HG03103 (cell line): ENCODE results near the gene RBM38.
A peak's percentile ranks its signal among the peaks of the same experiment; 100 is the strongest.
"Not testable (repeated sequence)": the region's sequence is repeated elsewhere in the genome, so short reads cannot be mapped to it uniquely, and the experiment has no call there.

Experiments used
- ATAC-seq: cut with Tn5 transposase; IDR thresholded peaks from one replicate; pipeline ENCODE4 v1.9.1; 2021; ENCODE audit warnings: low read depth; ENCODE audit not compliant: unreplicated experiment

Gene RBM38

GRCh38 chr20:57416296-57417022 is 25.3 kb downstream of the RBM38 start:
- no peak for ATAC-seq

GRCh38 chr20:57417051-57417689 is 26.0 kb downstream of the RBM38 start:
- ATAC-seq = no peak

DNA sequence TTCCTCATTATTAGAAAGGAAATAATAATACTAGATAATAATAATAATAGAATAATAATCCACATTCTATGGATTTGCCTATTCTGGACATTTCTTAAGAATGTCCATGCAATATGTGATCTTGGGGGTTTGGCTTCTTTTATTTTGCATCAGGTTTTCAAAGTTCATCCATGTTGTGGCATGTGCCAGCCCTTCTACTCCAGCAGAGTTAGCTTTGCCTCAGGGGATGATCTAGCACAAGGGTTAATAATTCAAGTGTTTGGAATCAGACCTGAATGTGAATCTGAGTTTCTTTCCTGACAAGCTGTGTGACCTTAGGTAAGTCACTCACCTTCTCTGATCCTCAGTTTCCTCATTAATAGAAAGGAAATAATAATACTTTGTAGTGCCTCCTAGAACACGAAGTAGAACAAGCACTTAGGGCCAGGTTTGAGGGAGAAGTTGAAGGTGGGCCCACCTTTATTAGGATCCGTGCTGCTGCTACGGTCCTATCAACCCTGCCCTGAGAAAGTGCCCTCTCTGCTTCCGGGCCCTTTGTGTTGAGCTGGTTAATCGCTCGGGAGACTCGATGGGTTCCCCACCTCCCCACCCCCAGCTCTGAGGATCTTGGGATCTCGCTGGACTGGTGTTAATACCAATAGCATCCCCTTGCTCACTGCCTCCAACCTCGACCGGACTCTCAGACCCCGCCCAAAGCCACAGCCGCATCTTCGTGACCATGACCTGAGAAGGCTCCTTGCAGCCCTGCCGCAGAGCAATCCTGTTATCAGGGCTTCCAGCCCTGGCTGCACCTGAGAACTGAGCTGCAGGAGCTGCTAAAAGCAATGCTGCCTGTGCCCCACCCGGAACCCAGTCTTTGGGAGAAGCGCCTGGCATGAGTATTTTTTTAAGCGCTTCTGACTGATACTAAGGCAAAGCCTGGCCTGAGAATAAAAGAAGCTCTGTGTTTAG is 26.9 kb downstream of the RBM38 start:
- ATAC-seq = no peak

DNA sequence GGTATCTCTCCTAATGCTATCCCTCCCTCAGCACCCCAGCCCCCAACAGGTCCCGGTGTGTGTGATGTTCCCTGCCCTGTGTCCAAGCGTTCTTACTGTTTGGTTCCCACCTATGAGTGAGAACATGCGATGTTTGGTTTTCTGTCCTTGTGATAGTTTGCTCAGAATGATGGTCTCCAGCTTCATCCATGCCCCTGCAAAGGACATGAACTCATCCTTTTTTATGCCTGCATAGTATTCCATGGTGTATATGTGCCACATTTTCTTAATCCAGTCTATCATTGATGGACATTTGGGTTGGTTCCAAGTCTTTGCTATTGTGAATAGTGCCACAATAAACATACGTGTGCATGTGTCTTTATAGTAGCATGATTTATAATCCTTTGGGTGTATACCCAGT is 28.3 kb downstream of the RBM38 start:
- not testable (repeated sequence) for ATAC-seq

DNA sequence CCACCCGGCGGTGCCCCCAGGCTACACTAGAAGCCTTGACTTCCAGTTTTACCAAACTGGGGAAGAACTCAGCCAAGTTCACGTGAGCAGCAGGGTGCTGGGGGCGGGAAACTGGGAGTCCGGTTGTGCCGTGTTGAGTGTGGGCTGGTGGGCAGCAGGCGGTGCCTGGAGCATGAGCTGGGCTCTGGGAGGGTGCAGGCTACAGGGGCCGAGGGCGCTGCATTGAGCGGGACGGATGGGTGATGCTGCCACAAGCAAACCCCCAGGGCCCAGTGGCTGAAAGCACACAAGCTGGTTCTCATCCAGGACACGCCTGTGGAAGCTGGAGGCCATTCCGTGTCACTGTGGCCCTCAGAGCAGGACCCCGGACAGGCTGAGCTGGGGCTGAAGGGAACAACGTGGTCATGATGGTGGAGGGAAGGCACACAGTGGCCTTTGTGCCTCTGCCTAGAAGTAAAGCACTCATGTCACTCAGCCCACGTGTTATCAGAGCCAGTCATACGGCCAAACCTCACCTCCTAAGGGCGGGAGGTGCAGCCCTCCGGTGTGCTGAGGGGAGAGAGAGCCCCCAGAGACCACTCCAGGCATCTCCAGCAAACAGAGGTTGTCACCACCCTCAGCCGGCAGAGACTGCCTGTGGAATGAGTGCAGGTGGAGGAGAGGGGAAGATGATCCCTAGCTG is 29.5 kb downstream of the RBM38 start:
- no peak for ATAC-seq

- ATAC-seq = no peak
Measured at GRCh38 chr20:57421253-57422220, 30.3 kb downstream of the RBM38 start.

DNA sequence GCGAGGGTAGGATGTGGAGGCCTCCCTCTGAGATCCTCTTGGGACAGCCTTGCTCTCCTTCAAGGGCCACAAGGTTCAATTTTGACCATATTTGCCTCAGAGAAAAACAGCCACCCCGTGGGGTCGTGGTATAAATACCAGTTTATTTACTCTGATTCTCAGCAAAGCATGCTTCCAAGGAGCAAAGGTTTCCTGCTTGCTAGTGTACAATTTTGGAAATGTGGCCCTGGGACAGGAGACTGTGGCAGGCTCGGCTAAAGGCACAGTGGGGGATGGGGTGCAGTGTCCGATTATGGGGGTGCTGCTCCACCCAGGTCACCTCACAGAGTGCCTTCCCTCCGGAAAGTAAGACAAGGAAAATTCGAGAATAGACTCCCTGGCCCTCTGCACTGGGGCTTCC is 31.1 kb downstream of the RBM38 start:
- ATAC-seq = no peak

DNA sequence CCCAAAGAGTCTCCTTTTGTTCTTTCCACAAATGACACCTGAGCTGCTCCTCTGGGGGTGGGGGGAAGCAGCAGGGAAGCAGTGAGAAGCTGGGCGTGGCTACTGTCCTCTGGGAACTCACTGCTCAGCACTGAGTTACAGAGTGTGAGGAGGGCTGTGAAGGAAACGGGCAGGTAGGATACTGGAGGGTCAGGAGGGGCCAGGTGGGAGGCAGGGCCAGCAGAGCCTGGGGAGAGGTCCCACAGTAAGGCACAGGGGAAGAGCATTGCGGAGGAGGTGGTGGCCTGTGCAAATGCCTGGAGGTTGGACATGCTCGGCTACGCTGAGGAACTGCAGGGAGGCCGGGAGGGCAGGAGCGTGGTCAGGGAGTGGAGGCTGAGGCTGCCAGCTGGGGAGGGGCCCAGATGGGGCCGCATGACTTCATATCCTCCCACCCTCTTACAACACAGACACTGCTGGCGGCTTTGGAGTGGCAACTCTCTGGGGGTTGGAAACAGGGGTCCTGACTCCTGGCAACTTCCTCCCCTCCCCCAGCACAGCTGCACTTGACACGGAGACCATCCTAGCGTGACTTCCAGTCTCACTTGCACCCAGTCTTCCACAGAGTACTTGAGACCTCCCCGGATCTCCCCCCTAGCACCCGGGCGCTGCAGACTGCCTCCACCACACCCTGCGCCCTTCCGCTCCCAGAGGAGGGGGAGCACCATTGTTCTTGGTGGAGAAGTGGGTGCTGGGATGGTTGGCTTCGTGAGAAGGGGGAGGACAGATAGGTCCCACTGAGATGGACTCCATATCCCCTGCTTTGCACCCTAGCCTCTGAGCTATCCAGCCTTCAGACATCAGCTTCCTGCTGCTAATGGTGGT is 34.2 kb downstream of the RBM38 start:
- no peak for ATAC-seq

- no peak for ATAC-seq
Measured at GRCh38 chr20:57426271-57426689, 35.1 kb downstream of the RBM38 start.

DNA sequence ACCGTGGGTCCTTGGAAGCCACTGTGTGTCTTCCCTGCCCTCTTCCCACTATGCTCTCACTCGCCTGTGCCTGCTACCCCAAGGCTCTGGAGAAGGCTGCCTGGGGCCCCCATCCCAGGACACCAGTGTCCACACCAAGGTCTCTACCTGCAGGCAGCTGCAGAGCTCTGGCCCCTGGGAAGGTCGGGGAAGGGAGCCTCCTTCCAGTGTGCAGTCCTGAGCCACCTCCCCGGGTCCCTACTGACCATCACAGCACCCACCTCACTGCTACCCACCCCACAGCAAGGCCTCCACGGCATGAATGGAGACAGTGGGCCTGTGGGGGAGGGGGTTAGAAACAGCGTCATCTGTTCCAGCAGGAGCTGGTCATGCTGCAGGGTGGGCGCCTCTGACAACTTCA is 35.6 kb downstream of the RBM38 start:
- ATAC-seq = no peak

DNA sequence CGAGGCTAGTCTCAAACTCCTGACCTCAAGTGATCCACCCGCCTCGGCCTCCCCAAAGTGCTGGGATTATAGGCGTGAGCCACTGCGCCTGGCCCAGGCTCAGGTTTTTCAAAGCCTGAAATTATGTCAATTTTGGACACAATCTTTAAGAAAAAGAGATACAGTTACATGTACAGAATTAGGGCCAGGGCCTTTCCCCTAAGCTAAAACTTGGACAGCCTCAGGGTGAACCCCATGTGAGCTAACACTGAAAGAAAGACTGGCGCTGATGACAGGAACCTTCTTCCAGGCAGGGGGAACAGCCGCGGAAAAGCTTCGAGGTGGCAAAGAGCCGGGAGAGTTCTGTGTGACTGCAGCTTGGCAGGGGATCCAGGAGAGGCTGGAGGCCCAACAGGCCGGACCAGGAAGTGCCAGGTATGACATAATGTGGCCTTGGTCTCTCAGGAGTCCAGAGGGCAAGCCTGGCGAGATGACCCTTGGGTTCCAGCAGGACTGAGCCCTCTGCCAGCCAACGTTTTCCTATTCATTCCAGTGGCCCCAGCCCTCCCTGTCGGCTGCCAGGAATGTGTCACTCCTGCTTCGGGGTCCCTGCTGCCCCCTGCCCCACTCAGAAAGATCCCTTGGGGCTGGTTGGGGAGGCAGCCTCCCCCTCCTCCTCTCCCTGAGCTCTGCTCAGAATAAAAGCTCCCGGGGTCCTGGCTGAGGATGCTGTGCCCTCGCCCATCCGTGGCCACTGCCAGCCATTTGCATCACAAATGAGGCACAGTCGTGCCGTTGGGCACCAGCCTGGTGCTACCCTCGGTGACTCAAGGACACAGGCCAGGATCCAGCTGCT is 37.3 kb downstream of the RBM38 start:
- ATAC-seq = no peak

DNA sequence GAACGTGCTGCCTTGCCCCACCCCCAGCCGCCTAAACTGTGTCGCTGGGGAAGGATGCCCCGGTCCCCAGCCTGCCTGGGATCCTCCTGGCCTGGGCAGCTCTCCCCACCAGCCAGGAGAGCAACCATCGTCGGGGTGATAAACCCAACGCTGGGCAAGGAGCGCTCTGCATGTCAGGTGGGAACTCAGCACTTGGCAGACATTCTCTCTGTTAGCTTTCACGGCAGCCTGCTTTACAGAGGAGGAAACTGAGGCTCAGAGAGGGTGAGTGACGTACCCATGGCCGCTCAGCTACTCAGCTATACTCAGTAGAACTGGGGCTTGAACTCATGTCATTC is 37.9 kb downstream of the RBM38 start:
- ATAC-seq = no peak

- ATAC-seq = no peak
Measured at GRCh38 chr20:57429580-57430200, 38.5 kb downstream of the RBM38 start.

GRCh38 chr20:57430201-57430596 is 39.0 kb downstream of the RBM38 start:
- not testable (repeated sequence) for ATAC-seq

- ATAC-seq = no peak
Measured at GRCh38 chr20:57431539-57431835, 40.3 kb downstream of the RBM38 start.

- no peak for ATAC-seq
Measured at GRCh38 chr20:57432480-57432861, 41.3 kb downstream of the RBM38 start.

- peak; percentile 82 for ATAC-seq
Measured at GRCh38 chr20:57432862-57433491, 41.8 kb downstream of the RBM38 start.
